Activated CD4-positive, alpha-beta T cell treated with anti-CD3 and anti-CD28 coated beads, Interleukin-10, Interleukin-2, amounts not matched to agents 100 ng/mL and 50 ng/mL, durations not matched to agents 16 hours and 8 hours (primary cell): ENCODE data around the gene GSAP.
A peak's percentile ranks its signal among the peaks of the same experiment; 100 is the strongest.

Experiments used
- DNase-seq: peaks from one replicate; pipeline ENCODE4 v3.0.0-alpha.2; 2020

The GSAP gene

GRCh38 chr7:77434570-77435275 is 18.6 kb upstream of the GSAP start:
- DNase-seq: no peak

DNA sequence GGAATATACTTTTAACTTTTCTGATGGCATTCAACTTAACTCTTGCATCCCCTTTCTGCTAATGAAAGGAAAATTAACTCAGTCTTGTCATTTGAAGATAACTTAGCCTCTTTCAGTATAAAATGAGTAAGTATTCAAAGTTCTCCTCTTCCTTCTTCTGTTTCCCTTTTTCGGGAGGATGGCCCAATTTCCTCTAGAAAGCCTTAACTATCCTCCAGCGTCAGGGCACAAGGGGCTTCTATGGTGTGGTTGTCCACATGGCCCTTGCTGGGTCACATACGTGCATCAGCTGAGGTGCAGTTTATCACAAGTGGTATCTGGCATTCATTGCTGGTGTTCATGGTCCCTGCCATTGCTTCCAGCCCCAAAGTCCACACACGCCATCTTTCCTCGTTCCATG is 17.8 kb upstream of the GSAP start:
- DNase-seq: no peak

DNA sequence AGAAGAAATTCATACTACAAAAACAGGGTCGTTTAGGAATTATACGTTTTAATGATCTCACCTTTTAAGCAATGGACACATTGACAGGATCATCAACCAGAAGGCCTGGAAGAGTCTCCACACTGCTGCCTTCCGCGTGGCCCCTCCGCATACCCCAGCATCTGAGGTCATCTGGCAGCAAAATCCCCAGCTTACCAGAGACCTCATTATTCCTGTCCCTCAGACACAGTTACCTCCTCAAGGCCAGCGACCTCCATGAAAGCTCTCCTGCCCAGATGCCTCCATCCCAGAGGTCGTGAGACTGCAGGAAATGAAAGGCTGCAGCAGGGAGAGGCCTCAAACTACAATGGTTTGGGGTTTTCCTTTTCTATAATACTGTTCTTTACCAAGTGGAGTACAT is 14.8 kb upstream of the GSAP start:
- no peak for DNase-seq

DNA sequence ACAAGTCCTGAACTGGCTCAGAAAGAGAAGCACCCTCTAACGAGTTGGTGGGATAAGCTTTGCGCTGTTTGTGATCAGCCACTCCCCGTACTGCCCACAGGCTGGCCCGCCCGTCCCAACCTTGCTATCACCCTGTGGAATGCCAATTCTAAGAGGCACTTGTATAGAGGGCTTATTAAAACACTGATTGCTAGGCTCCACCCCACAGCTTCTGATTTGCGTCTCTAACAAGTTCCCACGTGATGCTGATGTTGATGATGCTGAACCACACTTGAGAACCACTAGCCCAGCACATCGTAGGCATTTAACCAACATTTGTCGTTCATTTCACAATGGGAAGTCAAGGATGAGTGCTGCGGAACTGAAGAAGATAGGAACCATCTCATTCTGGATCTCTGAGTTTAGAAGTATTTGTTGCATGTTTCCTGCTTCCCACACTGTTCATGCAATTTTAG is 12.7 kb upstream of the GSAP start:
- DNase-seq: no peak

DNA sequence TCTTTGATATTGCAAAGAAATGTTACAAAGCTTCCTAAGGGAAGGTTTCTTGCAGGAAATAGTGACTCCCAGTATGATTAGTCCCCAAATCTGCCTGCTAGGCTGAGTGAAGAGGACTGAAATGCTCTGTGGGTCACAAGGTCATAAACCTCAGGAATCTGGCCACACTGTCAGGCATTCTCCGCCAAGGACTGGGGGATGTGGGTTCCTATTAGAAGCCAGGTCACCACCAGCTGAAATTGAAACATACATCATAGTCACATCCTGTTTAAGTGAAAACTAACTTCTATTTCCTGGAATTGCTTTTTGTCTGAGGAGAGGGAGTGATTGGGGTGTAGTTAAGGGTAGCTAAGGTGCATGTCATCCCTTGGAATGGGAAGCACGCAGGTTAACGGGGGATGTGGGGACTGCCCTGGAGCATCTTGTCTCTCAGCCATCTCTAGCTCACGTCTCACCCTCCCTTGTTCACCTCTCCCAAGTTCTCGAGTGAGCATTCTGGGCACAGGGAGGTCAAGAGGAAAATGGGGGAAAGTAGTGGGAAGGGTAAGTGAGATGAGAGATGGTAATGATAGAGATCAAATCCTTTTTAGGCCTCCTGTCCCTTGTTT is 12.0 kb upstream of the GSAP start:
- DNase-seq: peak; percentile 51

- DNase-seq: no peak
Observed at GRCh38 chr7:77426521-77427051, 10.4 kb upstream of the GSAP start.

DNA sequence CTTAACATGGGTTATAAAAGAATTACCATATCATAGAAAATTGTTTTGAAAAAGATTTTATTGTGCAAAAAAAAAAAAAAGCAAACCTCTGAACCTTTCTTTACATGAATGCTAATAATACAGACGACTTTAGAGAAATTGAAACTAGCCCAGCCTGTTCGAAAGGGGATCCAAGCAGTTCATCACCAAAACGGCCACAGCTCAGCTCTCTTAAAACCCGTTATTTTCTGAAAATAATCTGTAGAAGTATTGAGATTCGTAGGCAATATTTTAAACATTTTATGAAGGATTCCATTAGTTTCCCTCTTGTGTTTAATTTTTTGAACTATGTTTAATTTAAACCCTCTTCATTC is 9.9 kb upstream of the GSAP start:
- DNase-seq: no peak

GRCh38 chr7:77425101-77426051 is 9.2 kb upstream of the GSAP start:
- DNase-seq: no peak

DNA sequence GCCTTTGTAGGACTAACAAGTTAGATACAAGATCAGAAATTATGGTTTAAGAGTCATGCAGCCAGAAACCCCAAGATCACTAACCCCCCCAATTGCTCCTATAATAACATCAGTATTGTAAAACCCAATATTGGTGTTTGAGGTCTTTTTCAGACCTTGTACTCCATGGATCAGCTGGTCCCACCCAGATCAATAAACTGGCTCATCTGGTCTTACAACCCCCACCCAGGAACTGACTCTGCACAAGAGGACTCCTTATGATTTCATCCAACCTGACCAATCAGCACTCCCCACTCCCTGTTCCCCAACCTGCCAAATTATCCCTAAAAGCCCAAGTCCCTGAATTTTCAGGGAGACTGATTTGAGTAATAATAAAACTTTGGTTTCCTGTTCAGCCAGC is 6.4 kb upstream of the GSAP start:
- no peak for DNase-seq

GRCh38 chr7:77420986-77421672 is 5.0 kb upstream of the GSAP start:
- DNase-seq: no peak

DNA sequence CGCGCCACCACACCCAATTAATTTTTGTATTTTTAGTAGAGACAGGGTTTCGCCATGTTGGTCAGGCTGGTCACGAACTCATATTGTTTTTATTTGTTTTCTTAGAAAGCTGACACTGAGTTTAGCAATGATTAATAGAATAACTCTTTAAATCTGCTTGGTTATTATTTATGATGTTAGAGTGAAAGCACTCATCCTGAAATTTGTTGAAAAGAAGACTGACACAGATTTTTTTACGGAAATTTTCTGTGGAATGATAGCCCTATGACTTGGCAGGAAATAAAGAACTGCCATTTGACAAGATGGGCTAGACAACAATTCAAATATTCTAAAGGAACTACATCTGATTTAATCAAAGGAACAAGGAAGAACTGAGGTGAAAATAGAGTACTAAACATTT is 4.3 kb upstream of the GSAP start:
- no peak for DNase-seq

DNA sequence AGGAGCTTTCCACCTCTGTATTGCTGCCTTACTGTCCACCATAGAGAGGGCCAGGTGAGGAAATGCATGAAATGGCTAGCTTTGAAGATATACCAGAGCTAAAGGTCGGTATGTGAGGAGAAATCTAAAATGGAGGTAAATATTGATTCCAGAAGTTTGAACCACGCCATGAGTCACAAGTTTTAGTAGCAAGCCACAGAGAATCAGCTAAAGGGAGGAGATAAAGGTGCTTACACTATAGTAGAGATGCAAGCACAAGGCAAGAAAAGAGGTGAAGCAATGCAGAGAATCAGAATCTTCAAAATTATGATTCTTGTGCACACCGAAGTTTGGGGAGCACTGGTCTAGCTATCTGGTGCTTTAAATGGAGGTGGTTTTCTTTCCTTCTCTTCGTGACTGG is 3.0 kb upstream of the GSAP start:
- no peak for DNase-seq

DNA sequence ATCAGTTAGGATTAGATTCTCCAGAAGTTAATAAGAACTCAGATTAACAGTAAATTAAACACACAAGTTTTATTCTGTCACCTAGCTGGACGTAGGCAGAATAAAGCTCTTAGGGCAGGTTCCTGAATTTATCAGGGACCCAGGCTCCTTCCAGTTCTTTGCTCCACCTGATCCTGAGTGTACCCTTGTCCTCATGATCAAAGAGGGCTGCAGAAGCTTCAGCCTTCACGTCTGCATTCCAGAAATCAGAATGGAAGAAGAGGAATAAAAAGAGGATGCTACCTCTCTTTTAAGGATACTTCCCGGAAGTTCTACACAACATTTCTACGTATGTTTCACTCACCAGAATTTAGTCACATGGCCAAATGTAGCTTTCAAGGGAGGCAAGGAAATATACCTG is 1.7 kb upstream of the GSAP start:
- no peak for DNase-seq

GRCh38 chr7:77416621-77417371 is 647 bp upstream of the GSAP start:
- no peak for DNase-seq

GRCh38 chr7:77415476-77415822 is 700 bp downstream of the GSAP start:
- no peak for DNase-seq

- no peak for DNase-seq
Observed at GRCh38 chr7:77413861-77414424, 2.2 kb downstream of the GSAP start.

- DNase-seq: no peak
Observed at GRCh38 chr7:77413128-77413527, 3.0 kb downstream of the GSAP start.

DNA sequence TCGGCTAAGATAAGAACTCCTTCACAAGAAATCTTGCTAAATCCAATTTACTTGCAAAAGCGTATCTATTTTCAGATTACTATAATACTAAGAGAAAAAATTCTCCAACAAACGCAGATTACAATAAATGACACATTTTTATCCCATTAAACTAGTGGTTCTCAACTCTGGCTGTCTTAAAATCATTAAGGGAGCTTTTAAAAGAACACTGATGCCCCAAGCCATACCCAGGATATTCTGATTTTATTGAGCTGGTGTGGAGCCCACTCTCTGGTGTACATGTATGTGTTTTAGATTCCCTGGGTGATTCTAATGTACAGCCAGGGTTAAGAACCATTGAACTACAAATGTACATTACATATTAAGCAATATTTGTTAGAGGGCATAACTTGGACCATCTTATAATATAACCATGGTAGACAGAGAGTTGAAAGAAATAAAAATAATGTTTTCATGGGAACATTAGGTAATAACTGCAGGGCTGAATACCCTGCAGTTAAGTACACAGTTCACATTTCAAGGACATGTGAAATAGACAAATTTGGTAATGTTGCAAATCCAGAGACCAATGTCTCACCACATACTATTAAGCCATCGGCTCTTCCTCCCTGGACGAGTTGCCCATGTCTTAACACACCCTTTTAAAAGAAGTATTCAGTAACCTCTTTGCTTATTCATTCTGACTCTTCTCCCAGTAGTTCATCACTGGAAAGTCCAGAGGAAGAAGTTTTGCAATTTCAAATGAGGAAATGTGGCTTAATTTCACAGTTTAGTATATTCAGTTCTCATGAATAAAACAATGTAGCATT is 6.2 kb downstream of the GSAP start:
- no peak for DNase-seq

- DNase-seq: no peak
Observed at GRCh38 chr7:77409005-77409738, 7.0 kb downstream of the GSAP start.

DNA sequence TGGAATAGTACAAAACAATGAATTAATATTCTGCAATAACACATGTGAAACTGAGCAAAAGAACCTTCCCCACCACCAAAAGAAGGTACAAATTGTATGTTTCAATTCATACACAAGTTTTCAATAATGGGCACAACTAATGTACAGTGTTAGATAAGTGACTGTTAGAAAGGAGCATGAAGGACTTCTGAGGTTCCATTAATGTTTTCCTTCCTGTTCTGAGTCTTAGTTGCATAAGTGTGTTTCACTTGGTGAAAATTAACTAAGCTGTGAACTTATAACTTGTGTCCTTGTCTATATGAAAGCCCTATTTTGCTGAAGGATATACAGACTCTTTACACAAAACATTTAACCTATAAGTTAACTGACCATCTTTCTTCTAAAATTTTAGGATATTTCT is 8.2 kb downstream of the GSAP start:
- DNase-seq: no peak
